PFSK-1 (cell line): ENCODE data around the gene TTI1.

Experiments
- FOXP2 ChIP-seq: optimal IDR thresholded peaks from 2 replicates; pipeline ENCODE3; 2011; ENCODE audit warnings: borderline replicate concordance, control low read depth, inconsistent platforms; ENCODE audit not compliant: insufficient read depth; ENCODE audit errors: extremely low read length, extremely low read depth
- SIN3A ChIP-seq: IDR thresholded peaks from 2 replicates; pipeline ENCODE4 v1.6.1; 2012; ENCODE audit warnings: mild to moderate bottlenecking, low read length, moderate library complexity, borderline replicate concordance; ENCODE audit not compliant: insufficient read depth

GRCh38 chr20:37941992-37942391 lies 91.3 kb downstream of the TTI1 start:
- no peak for TF ChIP-seq FOXP2
- no peak for TF ChIP-seq SIN3A
